Testis (tissue), 2 donors: ENCODE data around the gene RUSF1.
"Not testable (repeated sequence)": the region's sequence is repeated elsewhere in the genome, so short reads cannot be mapped to it uniquely, and the experiment has no call there.

ENCODE experiments used
- POLR2A ChIP-seq: fragments of 450-650 bp; IDR thresholded peaks from one replicate; pipeline ENCODE4 v1.6.1; 2017; ENCODE audit warnings: antibody characterized with exemption, mild to moderate bottlenecking, moderate library complexity
- TF ChIP-seq, protein P1 (sequence below), 3 experiments: fragments of 450-650 bp in 2 of 3; fragments of 200-600 bp in 1 of 3; sonication (generic) in 1 of 3; IDR thresholded peaks; one replicate each; pipeline ENCODE4 v1.5.1; 2016 to 2019; ENCODE audit warnings: antibody characterized with exemption in 3 of 3, mild to moderate bottlenecking in 2 of 3, moderate library complexity in 1 of 3

DNA sequence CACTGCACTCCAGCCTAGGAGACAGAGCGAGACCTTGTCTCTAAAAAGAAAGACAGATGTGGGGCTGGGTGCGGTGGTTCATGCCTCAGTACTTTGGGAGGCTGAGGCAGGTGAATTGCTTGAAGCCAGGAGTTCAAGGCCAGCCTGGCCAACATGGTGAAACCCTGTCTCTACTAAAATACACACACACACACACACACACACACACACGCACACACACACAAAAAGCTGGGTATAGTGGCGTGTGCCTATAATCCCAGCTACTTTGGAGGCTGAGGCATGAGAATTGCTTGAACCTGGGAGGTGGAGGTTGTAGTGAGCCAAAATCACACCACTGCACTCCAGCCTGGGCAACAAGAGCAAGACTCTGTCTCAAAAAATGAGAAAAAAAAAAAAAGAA, 24.1 kb downstream of the RUSF1 start:
- not testable (repeated sequence) for TF ChIP-seq POLR2A
- TF ChIP-seq, protein P1, sequence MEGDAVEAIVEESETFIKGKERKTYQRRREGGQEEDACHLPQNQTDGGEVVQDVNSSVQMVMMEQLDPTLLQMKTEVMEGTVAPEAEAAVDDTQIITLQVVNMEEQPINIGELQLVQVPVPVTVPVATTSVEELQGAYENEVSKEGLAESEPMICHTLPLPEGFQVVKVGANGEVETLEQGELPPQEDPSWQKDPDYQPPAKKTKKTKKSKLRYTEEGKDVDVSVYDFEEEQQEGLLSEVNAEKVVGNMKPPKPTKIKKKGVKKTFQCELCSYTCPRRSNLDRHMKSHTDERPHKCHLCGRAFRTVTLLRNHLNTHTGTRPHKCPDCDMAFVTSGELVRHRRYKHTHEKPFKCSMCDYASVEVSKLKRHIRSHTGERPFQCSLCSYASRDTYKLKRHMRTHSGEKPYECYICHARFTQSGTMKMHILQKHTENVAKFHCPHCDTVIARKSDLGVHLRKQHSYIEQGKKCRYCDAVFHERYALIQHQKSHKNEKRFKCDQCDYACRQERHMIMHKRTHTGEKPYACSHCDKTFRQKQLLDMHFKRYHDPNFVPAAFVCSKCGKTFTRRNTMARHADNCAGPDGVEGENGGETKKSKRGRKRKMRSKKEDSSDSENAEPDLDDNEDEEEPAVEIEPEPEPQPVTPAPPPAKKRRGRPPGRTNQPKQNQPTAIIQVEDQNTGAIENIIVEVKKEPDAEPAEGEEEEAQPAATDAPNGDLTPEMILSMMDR (IDR thresholded peaks at IDR 0.05) = not testable (repeated sequence)
